Panc1 (cell line): ENCODE measurements around the gene HBEGF. TPM values are rescaled to one million over a fixed set of nuclear protein-coding genes. Genes with fewer than 3 reads are reported as not detected.

Source experiments
- ATAC-seq: fragments of 200-7000 bp; cut with Tn5 transposase; 2 replicates; pipeline ENCODE4 v1.9.1; 2020; ENCODE audit warnings: mild to moderate bottlenecking, moderate library complexity
- BruUV-seq: library from RNA; stranded (reverse); fragments of 400-500 nt; replicated peaks from 2 replicates; lab custom pipeline; 2021; lab: Mats Ljungman, UMichigan
- CTCF ChIA-PET: fragments of 300-600 bp; sonication (Branson Sonifier 250); formaldehyde crosslinking; loops from one replicate; lab custom pipeline; 2022; ENCODE audit warnings: antibody characterized with exemption; lab: Charles Lee
- POLR2A ChIA-PET: fragments of 300-600 bp; sonication (Branson Sonifier 250); formaldehyde crosslinking; loops from one replicate; lab custom pipeline; 2022; ENCODE audit warnings: antibody characterized with exemption; lab: Charles Lee
- DNase-seq: peaks from one replicate; pipeline ENCODE4 v3.0.0-alpha.2; 2010; ENCODE audit warnings: low read depth, low spot score
- H3K27ac ChIP-seq: 2 replicates; pipeline ENCODE4 v1.5.1; 2011; ENCODE audit warnings: mild to moderate bottlenecking, low read length, inconsistent platforms
- H3K27me3 ChIP-seq: fragments of 200-500 bp; sonication (Bioruptor generic); 2 replicates; pipeline ENCODE4 v1.6.0; 2014; ENCODE audit warnings: low read length, inconsistent platforms; ENCODE audit not compliant: control insufficient read depth, insufficient read depth
- H3K36me3 ChIP-seq: fragments of 200-500 bp; sonication (Bioruptor generic); 2 replicates; pipeline ENCODE4 v1.5.1; 2014; ENCODE audit warnings: inconsistent platforms, mild to moderate bottlenecking, low read length, moderate library complexity; ENCODE audit not compliant: control insufficient read depth, insufficient read depth
- H3K4me1 ChIP-seq: 2 replicates; pipeline ENCODE4 v1.5.1; 2011; ENCODE audit warnings: inconsistent platforms, mild to moderate bottlenecking, low read length, moderate library complexity; ENCODE audit not compliant: control insufficient read depth, insufficient read depth
- H3K4me3 ChIP-seq, 2 experiments: 2 replicates each; pipeline ENCODE4 v1.5.1; 2011 to 2012; ENCODE audit warnings: low read depth in 2 of 2, low read length in 2 of 2, mild to moderate bottlenecking in 2 of 2, inconsistent platforms in 1 of 2, moderate library complexity in 1 of 2
- H3K9me3 ChIP-seq: fragments of 200-500 bp; sonication (Bioruptor generic); 2 replicates; pipeline ENCODE4 v1.5.1; 2014; ENCODE audit warnings: low read depth, mild to moderate bottlenecking, inconsistent platforms, low read length, moderate library complexity; ENCODE audit not compliant: control insufficient read depth, insufficient read depth
- CTCF ChIP-seq: fragments of 450-650 bp; IDR thresholded peaks from 2 replicates; pipeline ENCODE4 v1.5.1; 2017; ENCODE audit warnings: mild to moderate bottlenecking
- POLR2AphosphoS5 ChIP-seq: IDR thresholded peaks from 2 replicates; pipeline ENCODE4 v1.6.1; 2012; ENCODE audit warnings: mild to moderate bottlenecking, low read depth, low read length, moderate library complexity
- REST ChIP-seq, 2 experiments: IDR thresholded peaks; 2 replicates each; pipeline ENCODE4 v1.6.1; 2011 to 2012; ENCODE audit warnings: low read depth in 2 of 2, control low read depth in 1 of 2, low read length in 1 of 2, mild to moderate bottlenecking in 1 of 2, moderate library complexity in 1 of 2; ENCODE audit not compliant: insufficient read depth in 1 of 2
- SIN3A ChIP-seq: IDR thresholded peaks from 2 replicates; pipeline ENCODE4 v1.6.1; 2012; ENCODE audit warnings: low read depth, mild to moderate bottlenecking, low read length, moderate library complexity, borderline replicate concordance; ENCODE audit not compliant: insufficient read depth
- TCF7L2 ChIP-seq: IDR thresholded peaks from 2 replicates; pipeline ENCODE4 v1.6.1; 2011; ENCODE audit warnings: mild to moderate bottlenecking, low read depth, low read length, inconsistent platforms
- in situ Hi-C: cut with HindIII; loops from 2 replicates; pipeline ENCODE4 v1.10.0; 2016; ENCODE audit warnings: low sequenced_read_pairs, low pct_unique_long_range_greater_than_20kb
- intact Hi-C: fragments of 100-400 bp; cut with micrococcal nuclease; formaldehyde crosslinking; loops from one replicate; pipeline ENCODE4 v1.10.0; 2022; ENCODE audit not compliant: unreplicated experiment
- total RNA-seq: library from RNA; stranded (reverse); gene quantifications from one replicate; pipeline ENCODE4 v1.2.1, GENCODE V29; 2021; ENCODE audit not compliant: unreplicated experiment

Gene HBEGF
- total RNA-seq, 1 experiment from 2014 or later, result 5.0 TPM

GRCh38 chr5:140295414-140295813 is 51.0 kb downstream of the HBEGF start:
- in situ Hi-C loops (no loop called here), intact Hi-C loops (no loop called here)
- no TSS peak for BruUV-seq
- CTCF ChIA-PET, result no interaction called here
- H3K4me1 ChIP-seq, result peaks cover 45% of the 10 kb centered on the region
- no peaks in the 10 kb centered on the region for H3K27me3 ChIP-seq
- TF ChIP-seq SIN3A, result no peak
- TF ChIP-seq REST (IDR thresholded peaks at IDR 0.05; ENCODE audit: insufficient read depth in 1 of 2, low read depth in 2 of 2, low read length in 1 of 2), result no peak
- TF ChIP-seq TCF7L2, result no peak
- no peak for TF ChIP-seq CTCF
- no peak for TF ChIP-seq POLR2AphosphoS5
- H3K4me3 ChIP-seq, result no peak overlapping the region
- H3K9me3 ChIP-seq, result no peaks in the 10 kb centered on the region
- H3K27ac ChIP-seq, result no peak overlapping the region
- POLR2A ChIA-PET, result no interaction called here
- ATAC-seq (peak; percentile 58; the same call in 1 of the 2 replicates), DNase-seq (no peak)
- no peaks in the 10 kb centered on the region for H3K36me3 ChIP-seq

GRCh38 chr5:140294753-140295152 is 51.6 kb downstream of the HBEGF start:
- CTCF ChIA-PET, result no interaction called here
- DNase-seq, result no peak
- POLR2A ChIA-PET, result no interaction called here
- ATAC-seq, result no peak
- H3K4me3 ChIP-seq, result no peak overlapping the region
- H3K4me1 ChIP-seq, result peaks cover 45% of the 10 kb centered on the region
- H3K36me3 ChIP-seq, result no peaks in the 10 kb centered on the region
- H3K9me3 ChIP-seq, result no peaks in the 10 kb centered on the region
- H3K27me3 ChIP-seq, result no peaks in the 10 kb centered on the region
- no peak overlapping the region for H3K27ac ChIP-seq
- intact Hi-C loops (no loop called here), in situ Hi-C loops (no loop called here)
- BruUV-seq, result no TSS peak
- TF ChIP-seq CTCF (no peak), TCF7L2 (no peak), SIN3A (no peak), REST (IDR thresholded peaks at IDR 0.05; ENCODE audit: insufficient read depth in 1 of 2, low read depth in 2 of 2, low read length in 1 of 2) (no peak), POLR2AphosphoS5 (no peak)
